ENCODE measurements around the gene TFEB.

The TFEB gene

DNA sequence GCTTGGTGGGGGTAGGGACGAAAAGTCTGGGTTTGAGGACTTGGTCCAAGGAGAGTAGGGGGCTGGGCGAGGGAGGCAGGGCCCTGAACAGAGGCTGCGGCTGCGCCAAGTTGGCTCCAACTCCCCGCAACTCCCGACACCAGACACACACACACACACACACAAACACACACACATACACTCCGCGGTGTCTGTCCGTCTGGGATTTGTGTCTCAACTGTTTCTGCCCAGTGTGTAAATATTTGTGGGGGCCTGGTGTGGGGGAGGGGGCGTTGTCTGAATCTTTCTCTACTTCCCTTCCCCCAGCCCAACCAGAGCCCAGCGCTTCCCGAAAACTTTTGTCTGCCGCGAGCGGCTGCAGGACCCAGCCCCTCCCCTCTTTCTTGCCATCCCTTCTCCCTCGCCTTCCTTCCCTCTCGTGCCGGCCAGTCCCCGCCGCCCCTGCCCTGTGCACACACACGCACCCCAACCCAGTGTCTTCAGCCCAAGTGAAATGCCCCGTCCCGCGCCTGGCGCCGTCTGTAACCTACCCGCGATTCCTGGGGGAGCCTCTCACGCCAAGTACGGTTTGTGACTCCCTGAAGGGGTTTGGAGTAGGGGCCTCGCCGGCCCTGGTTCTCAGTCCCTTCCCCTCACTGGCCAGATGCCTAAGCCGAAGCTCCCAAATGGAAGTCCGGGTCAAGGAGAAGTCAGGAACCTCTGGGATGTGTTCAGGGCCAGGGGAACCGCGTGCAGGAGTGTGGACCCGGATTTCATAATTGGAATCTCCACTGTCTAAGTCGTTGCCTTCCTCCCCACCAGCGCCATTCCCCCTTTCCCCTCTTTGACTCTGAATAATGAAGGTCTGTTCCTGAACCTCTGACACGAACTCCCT lies 96.2 kb downstream of the TFEB start:
- DNase-seq (ENCODE audit: low read depth) = no peak

DNA sequence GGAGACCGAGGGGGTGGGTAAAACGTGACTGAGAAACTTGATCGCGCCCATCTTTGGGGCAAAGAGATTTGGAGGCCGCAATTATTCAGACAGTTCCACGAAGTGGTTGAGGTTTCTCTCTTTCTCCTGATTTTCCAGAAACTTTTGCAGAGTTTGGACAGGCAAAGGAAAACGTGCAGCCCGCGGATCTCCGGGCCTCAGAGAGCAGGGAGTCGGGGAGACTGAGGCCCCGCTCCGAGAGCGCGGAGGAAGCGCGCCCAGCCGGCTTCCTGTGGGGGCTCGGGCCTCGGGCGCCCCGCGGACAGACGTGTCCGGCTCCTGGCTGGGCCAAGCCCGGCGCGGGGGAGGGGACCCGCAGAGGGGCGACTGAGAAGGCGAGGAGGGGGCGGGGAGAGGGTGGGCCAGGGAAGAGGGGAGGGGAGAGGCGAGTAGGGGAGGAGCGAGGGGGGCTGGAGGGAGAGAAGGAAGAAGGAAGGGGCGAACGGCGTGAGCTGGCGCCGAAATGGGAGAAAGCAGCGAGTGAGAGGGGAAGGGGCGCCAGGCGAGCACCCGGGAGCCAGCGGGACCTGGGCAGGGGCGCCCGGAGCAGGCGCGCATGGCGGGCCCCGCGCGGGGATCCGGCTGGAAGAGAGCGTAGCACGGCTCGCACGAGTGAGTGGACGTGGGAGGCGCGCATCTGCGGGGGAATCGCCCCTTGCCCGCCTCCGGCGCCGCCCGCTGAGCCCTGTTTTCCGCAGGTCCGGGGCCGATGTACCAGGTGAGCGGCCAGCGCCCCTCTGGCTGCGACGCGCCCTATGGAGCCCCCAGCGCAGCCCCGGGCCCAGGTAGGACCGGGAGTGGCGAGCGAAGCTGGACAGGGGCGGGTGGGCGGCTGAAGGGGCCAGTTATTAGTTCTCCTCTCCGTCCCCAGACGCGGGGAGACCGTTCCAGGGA lies 97.1 kb downstream of the TFEB start, which contains the start of gene MDFI:
Gene MDFI, plus strand, starts transcription at position 467 of the 933 bp plus-strand sequence. Its CDS starts 282 bp downstream, at position 749.
- no peak for DNase-seq (ENCODE audit: low read depth)

DNA sequence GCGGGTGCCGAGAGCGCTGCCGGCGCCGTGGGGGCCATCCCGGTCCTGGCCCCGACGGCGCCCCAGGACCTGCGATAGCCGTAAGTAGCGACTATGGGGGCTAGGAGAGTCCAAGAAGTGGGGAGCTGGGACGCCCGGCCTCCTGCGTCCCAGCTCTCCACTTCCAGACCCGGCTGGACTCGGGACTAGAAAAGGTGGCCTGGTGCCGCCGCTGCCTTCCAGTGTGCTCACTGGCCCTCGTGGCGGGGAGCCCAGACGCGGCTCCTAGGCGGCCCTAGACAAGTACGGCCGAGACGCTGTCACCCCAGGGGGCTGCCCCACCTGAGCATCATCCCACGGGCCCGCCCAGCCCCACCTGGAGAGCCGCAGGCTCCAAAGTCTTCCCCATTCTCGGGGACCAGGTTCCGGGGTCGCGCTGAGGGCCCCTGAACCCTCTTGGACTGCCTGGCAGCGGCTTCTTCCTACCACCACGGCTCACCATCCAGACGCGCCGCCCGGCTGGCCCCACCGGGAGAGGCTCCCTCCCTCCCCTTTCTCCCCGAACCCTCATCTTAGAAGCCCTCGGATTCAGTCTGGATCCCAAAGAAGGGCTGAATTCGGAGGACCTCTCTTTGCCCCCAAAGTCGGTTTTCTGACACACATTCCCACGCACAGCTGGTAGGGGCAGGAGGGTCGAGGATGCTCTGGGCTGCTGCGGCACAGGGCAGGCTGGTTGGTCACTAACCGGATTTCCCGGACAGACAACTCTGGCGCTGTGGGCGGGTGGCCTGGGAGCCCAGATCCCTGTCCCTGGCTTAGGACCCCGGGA lies 98.0 kb downstream of the TFEB start:
- no peak for DNase-seq (ENCODE audit: low read depth)

DNA sequence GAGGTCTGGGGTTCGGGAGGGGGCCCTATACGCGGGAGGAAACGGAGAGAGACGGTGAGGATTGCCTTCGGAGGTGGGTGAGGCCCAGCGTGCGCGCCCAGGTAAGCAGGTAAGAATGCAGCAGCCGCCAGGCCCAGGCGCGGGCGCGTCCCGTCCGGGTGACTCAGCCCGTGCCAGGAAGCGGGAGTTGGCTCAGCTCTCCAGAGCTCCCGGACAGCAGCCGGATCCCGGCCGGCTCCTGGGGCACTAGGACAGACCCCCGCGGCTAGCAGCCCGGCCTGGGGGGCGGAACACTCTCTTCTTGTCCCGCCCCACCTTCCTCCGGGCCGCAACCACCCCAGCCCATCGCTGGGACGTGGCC lies 98.6 kb downstream of the TFEB start:
- no peak for DNase-seq (ENCODE audit: low read depth)

DNA sequence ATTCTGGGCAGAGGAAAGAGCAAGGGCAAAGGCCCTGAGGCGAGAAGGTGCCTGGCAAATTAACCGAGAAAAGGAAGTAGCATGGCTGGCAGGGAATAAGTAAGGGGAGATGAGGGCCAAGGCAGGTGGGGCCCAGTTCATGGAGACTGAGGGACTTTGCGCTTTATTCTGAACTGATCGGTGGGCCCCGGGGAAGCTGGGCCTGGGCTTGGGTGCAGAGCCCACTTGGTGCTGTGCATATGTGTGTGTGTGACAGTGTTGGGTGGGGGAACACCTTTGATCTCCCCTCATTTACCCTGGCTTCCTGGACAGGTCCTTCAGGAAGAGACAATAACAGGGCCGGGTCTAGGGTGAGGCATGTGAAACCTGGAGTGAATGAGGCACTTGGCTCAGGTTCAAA lies 100.0 kb downstream of the TFEB start:
- no peak for DNase-seq (ENCODE audit: low read depth)

DNA sequence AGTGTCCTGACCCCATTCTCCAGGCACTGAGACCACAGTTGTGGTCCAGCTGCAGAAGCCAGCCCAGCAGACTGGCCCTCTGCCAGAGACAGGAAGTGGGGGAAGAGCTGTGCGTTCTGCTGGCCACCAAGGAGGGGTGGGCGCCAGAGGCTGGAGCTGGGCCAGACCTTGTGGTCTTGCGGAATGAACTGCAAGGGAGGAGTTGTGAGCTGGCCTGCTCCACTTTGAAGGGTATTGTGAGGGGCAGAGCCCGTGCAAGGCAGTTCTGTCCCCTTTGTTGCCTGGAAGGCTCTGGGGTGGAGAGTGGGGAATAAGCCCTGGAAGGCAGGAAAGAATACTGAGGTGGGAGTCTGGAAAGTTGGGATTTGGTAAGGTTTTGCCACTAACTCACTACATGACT lies 100.8 kb downstream of the TFEB start:
- DNase-seq (ENCODE audit: low read depth) = no peak
